Measurements from ENCODE around the gene CREBBP.

The CREBBP gene

GRCh38 chr16:3789375-3790099 is 91.0 kb downstream of the CREBBP start:
- DNase-seq (ENCODE audit: insufficient read length, low spot score) (peak; percentile 38), FAIRE-seq (no peak)
- TF ChIP-seq PAX5 (IDR thresholded peaks at IDR 0.05; ENCODE audit: insufficient read depth, low read length, severe bottlenecking) (peak; percentile 34), POU2F2 (IDR thresholded peaks at IDR 0.05; ENCODE audit: low read depth, low read length) (no peak), POLR2AphosphoS5 (IDR thresholded peaks at IDR 0.05; ENCODE audit: low read depth, low read length) (no peak)

GRCh38 chr16:3788711-3789374 is 91.7 kb downstream of the CREBBP start:
- no peak for TF ChIP-seq PAX5 (IDR thresholded peaks at IDR 0.05; ENCODE audit: insufficient read depth, low read length, severe bottlenecking)
- TF ChIP-seq POU2F2 (IDR thresholded peaks at IDR 0.05; ENCODE audit: low read depth, low read length): no peak
- FAIRE-seq (no peak), DNase-seq (ENCODE audit: insufficient read length, low spot score) (no peak)

- DNase-seq (ENCODE audit: insufficient read length, low spot score) (no peak), FAIRE-seq (no peak)
- TF ChIP-seq POLR2A (IDR thresholded peaks at IDR 0.05; ENCODE audit: low read depth, low read length) (no peak), TAF1 (IDR thresholded peaks at IDR 0.05; ENCODE audit: low read depth, low read length) (no peak), POLR2AphosphoS5 (IDR thresholded peaks at IDR 0.05; ENCODE audit: low read depth, low read length) (no peak), PAX5 (IDR thresholded peaks at IDR 0.05; ENCODE audit: insufficient read depth, low read length, severe bottlenecking) (no peak), SPI1 (IDR thresholded peaks at IDR 0.05; ENCODE audit: low read depth, low read length) (no peak), POU2F2 (IDR thresholded peaks at IDR 0.05; ENCODE audit: low read depth, low read length) (no peak)
Measured at GRCh38 chr16:3787924-3788661, 92.4 kb downstream of the CREBBP start.

- FAIRE-seq (no peak), DNase-seq (ENCODE audit: insufficient read length, low spot score) (no peak)
- no peak for TF ChIP-seq POLR2AphosphoS5 (IDR thresholded peaks at IDR 0.05; ENCODE audit: low read depth, low read length)
- no peak for TF ChIP-seq SPI1 (IDR thresholded peaks at IDR 0.05; ENCODE audit: low read depth, low read length)
- no peak for TF ChIP-seq POLR2A (IDR thresholded peaks at IDR 0.05; ENCODE audit: low read depth, low read length)
- no peak for TF ChIP-seq POU2F2 (IDR thresholded peaks at IDR 0.05; ENCODE audit: low read depth, low read length)
- TF ChIP-seq TAF1 (IDR thresholded peaks at IDR 0.05; ENCODE audit: low read depth, low read length): no peak
- TF ChIP-seq PAX5 (IDR thresholded peaks at IDR 0.05; ENCODE audit: insufficient read depth, low read length, severe bottlenecking): no peak
Measured at GRCh38 chr16:3785413-3785812, 95.1 kb downstream of the CREBBP start.

- FAIRE-seq (no peak), DNase-seq (ENCODE audit: insufficient read length, low spot score) (no peak)
Measured at GRCh38 chr16:3783516-3783915, 97.0 kb downstream of the CREBBP start.

GRCh38 chr16:3782566-3782965 is 97.9 kb downstream of the CREBBP start:
- no peak for DNase-seq (ENCODE audit: insufficient read length, low spot score)
- FAIRE-seq: no peak
- TF ChIP-seq PAX5 (IDR thresholded peaks at IDR 0.05; ENCODE audit: insufficient read depth, low read length, severe bottlenecking): no peak
- no peak for TF ChIP-seq SPI1 (IDR thresholded peaks at IDR 0.05; ENCODE audit: low read depth, low read length)
- TF ChIP-seq POLR2A (IDR thresholded peaks at IDR 0.05; ENCODE audit: low read depth, low read length): no peak
- no peak for TF ChIP-seq TAF1 (IDR thresholded peaks at IDR 0.05; ENCODE audit: low read depth, low read length)
- no peak for TF ChIP-seq POU2F2 (IDR thresholded peaks at IDR 0.05; ENCODE audit: low read depth, low read length)
- TF ChIP-seq POLR2AphosphoS5 (IDR thresholded peaks at IDR 0.05; ENCODE audit: low read depth, low read length): no peak

More at GRCh38 chr16:3783516-3783915, 97.0 kb downstream of the CREBBP start:
- TF ChIP-seq PAX5 (IDR thresholded peaks at IDR 0.05; ENCODE audit: insufficient read depth, low read length, severe bottlenecking) (no peak), SPI1 (IDR thresholded peaks at IDR 0.05; ENCODE audit: low read depth, low read length) (no peak), POU2F2 (IDR thresholded peaks at IDR 0.05; ENCODE audit: low read depth, low read length) (no peak), POLR2AphosphoS5 (IDR thresholded peaks at IDR 0.05; ENCODE audit: low read depth, low read length) (no peak), POLR2A (IDR thresholded peaks at IDR 0.05; ENCODE audit: low read depth, low read length) (no peak), TAF1 (IDR thresholded peaks at IDR 0.05; ENCODE audit: low read depth, low read length) (no peak)

- no peak for FAIRE-seq
- TF ChIP-seq PAX5 (IDR thresholded peaks at IDR 0.05; ENCODE audit: insufficient read depth, low read length, severe bottlenecking) (no peak), POU2F2 (IDR thresholded peaks at IDR 0.05; ENCODE audit: low read depth, low read length) (no peak), SPI1 (IDR thresholded peaks at IDR 0.05; ENCODE audit: low read depth, low read length) (no peak)
Measured at GRCh38 chr16:3781421-3781820, 99.1 kb downstream of the CREBBP start.

GRCh38 chr16:3780570-3780969 is 99.9 kb downstream of the CREBBP start:
- TF ChIP-seq SPI1 (IDR thresholded peaks at IDR 0.05; ENCODE audit: low read depth, low read length) (no peak), TAF1 (IDR thresholded peaks at IDR 0.05; ENCODE audit: low read depth, low read length) (no peak), PAX5 (IDR thresholded peaks at IDR 0.05; ENCODE audit: insufficient read depth, low read length, severe bottlenecking) (no peak), POU2F2 (IDR thresholded peaks at IDR 0.05; ENCODE audit: low read depth, low read length) (no peak), POLR2A (IDR thresholded peaks at IDR 0.05; ENCODE audit: low read depth, low read length) (no peak), POLR2AphosphoS5 (IDR thresholded peaks at IDR 0.05; ENCODE audit: low read depth, low read length) (no peak)
- no peak for FAIRE-seq
- DNase-seq (ENCODE audit: insufficient read length, low spot score): no peak

More at GRCh38 chr16:3781421-3781820, 99.1 kb downstream of the CREBBP start:
- no peak for DNase-seq (ENCODE audit: insufficient read length, low spot score)

- FAIRE-seq (no peak), DNase-seq (ENCODE audit: insufficient read length, low spot score) (no peak)
- TF ChIP-seq PAX5 (IDR thresholded peaks at IDR 0.05; ENCODE audit: insufficient read depth, low read length, severe bottlenecking) (no peak), POU2F2 (IDR thresholded peaks at IDR 0.05; ENCODE audit: low read depth, low read length) (no peak)
Measured at GRCh38 chr16:3776316-3776715, 104.2 kb downstream of the CREBBP start.
